ENCODE measurements around the gene CERS1.

DNA sequence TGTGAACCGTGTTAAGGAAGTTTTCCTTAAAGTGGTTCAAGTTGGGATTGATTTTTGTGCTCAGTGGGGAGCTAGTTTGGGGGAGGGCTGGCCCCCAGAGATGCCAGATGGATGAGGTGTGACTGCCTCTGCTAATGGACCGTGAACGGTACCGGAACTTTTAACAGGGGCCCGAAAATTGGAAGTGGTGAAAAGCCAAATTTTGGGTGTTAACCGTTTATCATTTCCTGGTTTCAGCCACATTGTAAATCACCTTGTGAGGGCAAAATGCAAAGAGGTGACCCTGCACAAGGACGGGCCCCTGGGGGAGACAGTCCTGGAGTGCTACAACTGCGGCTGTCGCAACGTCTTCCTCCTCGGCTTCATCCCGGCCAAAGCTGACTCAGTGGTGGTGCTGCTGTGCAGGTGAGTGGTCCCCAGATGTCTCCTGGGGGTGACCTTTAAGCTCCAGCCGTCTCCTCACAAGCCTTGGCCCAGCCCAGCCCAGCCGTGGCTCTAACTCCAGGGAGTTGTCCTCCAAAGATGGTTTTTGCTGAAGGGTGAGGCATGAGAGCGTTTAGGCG, 46.0 kb downstream of the CERS1 start:
- no peak for TF ChIP-seq CEBPB (IDR thresholded peaks at IDR 0.05; ENCODE audit: borderline replicate concordance in 1 of 2, low read depth in 2 of 2, low read length in 2 of 2)
- TF ChIP-seq, protein P1, sequence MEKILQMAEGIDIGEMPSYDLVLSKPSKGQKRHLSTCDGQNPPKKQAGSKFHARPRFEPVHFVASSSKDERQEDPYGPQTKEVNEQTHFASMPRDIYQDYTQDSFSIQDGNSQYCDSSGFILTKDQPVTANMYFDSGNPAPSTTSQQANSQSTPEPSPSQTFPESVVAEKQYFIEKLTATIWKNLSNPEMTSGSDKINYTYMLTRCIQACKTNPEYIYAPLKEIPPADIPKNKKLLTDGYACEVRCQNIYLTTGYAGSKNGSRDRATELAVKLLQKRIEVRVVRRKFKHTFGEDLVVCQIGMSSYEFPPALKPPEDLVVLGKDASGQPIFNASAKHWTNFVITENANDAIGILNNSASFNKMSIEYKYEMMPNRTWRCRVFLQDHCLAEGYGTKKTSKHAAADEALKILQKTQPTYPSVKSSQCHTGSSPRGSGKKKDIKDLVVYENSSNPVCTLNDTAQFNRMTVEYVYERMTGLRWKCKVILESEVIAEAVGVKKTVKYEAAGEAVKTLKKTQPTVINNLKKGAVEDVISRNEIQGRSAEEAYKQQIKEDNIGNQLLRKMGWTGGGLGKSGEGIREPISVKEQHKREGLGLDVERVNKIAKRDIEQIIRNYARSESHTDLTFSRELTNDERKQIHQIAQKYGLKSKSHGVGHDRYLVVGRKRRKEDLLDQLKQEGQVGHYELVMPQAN (conservative IDR thresholded peaks at IDR 0.05), result 0 out of 2 replicates have a peak, but pooled peaks have one; percentile 11
- TF ChIP-seq, protein P2, sequence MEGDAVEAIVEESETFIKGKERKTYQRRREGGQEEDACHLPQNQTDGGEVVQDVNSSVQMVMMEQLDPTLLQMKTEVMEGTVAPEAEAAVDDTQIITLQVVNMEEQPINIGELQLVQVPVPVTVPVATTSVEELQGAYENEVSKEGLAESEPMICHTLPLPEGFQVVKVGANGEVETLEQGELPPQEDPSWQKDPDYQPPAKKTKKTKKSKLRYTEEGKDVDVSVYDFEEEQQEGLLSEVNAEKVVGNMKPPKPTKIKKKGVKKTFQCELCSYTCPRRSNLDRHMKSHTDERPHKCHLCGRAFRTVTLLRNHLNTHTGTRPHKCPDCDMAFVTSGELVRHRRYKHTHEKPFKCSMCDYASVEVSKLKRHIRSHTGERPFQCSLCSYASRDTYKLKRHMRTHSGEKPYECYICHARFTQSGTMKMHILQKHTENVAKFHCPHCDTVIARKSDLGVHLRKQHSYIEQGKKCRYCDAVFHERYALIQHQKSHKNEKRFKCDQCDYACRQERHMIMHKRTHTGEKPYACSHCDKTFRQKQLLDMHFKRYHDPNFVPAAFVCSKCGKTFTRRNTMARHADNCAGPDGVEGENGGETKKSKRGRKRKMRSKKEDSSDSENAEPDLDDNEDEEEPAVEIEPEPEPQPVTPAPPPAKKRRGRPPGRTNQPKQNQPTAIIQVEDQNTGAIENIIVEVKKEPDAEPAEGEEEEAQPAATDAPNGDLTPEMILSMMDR (IDR thresholded peaks at IDR 0.05 in 2 of 3, conservative IDR thresholded peaks at IDR 0.05 in 1 of 3; ENCODE audit: control insufficient read depth in 2 of 3, extremely low read depth in 1 of 3, insufficient read depth in 1 of 3, low read depth in 3 of 3, low read length in 3 of 3), result no peak
- TF ChIP-seq, protein P3, sequence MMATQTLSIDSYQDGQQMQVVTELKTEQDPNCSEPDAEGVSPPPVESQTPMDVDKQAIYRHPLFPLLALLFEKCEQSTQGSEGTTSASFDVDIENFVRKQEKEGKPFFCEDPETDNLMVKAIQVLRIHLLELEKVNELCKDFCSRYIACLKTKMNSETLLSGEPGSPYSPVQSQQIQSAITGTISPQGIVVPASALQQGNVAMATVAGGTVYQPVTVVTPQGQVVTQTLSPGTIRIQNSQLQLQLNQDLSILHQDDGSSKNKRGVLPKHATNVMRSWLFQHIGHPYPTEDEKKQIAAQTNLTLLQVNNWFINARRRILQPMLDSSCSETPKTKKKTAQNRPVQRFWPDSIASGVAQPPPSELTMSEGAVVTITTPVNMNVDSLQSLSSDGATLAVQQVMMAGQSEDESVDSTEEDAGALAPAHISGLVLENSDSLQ (IDR thresholded peaks at IDR 0.05), result no peak
- TF ChIP-seq SPI1 (IDR thresholded peaks at IDR 0.05; ENCODE audit: borderline replicate concordance, insufficient read depth, low read depth, low read length), result no peak
- TF ChIP-seq POLR2A (IDR thresholded peaks at IDR 0.05; ENCODE audit: low read depth, low read length), result no peak
- TF ChIP-seq, protein P4, sequence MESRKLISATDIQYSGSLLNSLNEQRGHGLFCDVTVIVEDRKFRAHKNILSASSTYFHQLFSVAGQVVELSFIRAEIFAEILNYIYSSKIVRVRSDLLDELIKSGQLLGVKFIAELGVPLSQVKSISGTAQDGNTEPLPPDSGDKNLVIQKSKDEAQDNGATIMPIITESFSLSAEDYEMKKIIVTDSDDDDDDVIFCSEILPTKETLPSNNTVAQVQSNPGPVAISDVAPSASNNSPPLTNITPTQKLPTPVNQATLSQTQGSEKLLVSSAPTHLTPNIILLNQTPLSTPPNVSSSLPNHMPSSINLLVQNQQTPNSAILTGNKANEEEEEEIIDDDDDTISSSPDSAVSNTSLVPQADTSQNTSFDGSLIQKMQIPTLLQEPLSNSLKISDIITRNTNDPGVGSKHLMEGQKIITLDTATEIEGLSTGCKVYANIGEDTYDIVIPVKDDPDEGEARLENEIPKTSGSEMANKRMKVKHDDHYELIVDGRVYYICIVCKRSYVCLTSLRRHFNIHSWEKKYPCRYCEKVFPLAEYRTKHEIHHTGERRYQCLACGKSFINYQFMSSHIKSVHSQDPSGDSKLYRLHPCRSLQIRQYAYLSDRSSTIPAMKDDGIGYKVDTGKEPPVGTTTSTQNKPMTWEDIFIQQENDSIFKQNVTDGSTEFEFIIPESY (IDR thresholded peaks at IDR 0.05), result no peak
- no peak for TF ChIP-seq JUNB (IDR thresholded peaks at IDR 0.05)
- no peak for TF ChIP-seq ZNF622 (IDR thresholded peaks at IDR 0.05)
- TF ChIP-seq TARDBP (IDR thresholded peaks at IDR 0.05; ENCODE audit: borderline replicate concordance), result no peak
- no peak for TF ChIP-seq SMARCA5 (IDR thresholded peaks at IDR 0.05)
- TF ChIP-seq SIN3A (IDR thresholded peaks at IDR 0.05; ENCODE audit: low read depth, low read length), result no peak
- no peak for TF ChIP-seq NRF1 (conservative IDR thresholded peaks at IDR 0.05; ENCODE audit: low read depth, low read length)
